Stomach smooth muscle (tissue), 2 donors: ENCODE measurements around the gene RECK.
"Not testable (repeated sequence)": the region's sequence is repeated elsewhere in the genome, so short reads cannot be mapped to it uniquely, and the experiment has no call there.

Experiments used
- H3K27ac ChIP-seq: one replicate; pipeline ENCODE4 v1.7.0; 2013; ENCODE audit warnings: mild to moderate bottlenecking, low read length, inconsistent platforms
- H3K27me3 ChIP-seq, 2 donors: one replicate each; pipeline ENCODE4 v1.7.0; 2013; ENCODE audit warnings: low read length in 2 of 2; ENCODE audit not compliant: insufficient read depth in 2 of 2, control insufficient read depth in 1 of 2
- H3K36me3 ChIP-seq, 2 donors: one replicate each; pipeline ENCODE4 v1.7.0; 2013; ENCODE audit warnings: low read length in 2 of 2; ENCODE audit not compliant: control insufficient read depth in 2 of 2, insufficient read depth in 2 of 2
- H3K4me1 ChIP-seq: one replicate; pipeline ENCODE4 v1.7.0; 2013; ENCODE audit warnings: low read length; ENCODE audit not compliant: control insufficient read depth, insufficient read depth
- H3K4me3 ChIP-seq, 2 donors: one replicate each; pipeline ENCODE4 v1.7.0; 2013; ENCODE audit warnings: low read length in 2 of 2
- H3K9ac ChIP-seq, 2 donors: one replicate each; pipeline ENCODE4 v1.7.0; 2013; ENCODE audit warnings: low read length in 2 of 2, mild to moderate bottlenecking in 1 of 2
- H3K9me3 ChIP-seq, 2 donors: one replicate each; pipeline ENCODE4 v1.7.0; 2013; ENCODE audit warnings: low read length in 2 of 2; ENCODE audit not compliant: control insufficient read depth in 2 of 2
- donor health status: healthy.
- donor health status: Pancreatic carcinoma.

The RECK gene

DNA sequence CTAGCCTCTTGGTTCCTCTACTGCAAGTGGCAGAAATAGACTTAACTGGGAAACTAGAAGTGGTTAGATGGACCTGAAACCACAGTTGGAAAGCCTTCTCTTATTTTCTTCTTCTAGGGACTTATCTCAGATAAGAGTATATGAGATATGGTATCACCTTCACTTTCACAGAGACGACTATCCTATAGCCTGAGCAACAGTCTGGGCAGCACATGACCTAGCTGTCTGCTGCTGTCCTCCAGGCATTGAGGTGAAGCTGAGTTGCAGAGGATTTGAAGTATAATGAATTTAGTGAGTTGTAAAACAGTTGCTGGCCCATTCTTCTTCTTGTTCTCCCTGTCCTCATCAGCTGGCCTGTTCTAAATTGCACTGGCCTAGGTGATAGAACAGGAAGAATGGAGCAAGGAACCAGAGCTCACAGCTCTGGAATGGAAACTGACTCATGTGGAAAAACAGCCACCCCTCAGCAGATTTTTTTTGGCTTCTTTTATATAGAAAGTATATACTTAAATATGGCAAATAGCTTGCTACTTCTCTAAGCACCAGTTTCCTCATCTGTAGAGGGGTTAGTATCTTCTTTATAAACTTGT, 27.8 kb downstream of the RECK start:
- Histone ChIP-seq H3K4me3 (no peak overlapping the region), H3K36me3 (peaks cover 0 to 11% of the 10 kb centered on the region in 2 donors), H3K27ac (no peak overlapping the region), H3K9ac (no peak overlapping the region), H3K27me3 (no peaks in the 10 kb centered on the region), H3K4me1 (no peaks in the 10 kb centered on the region), H3K9me3 (no peaks in the 10 kb centered on the region)

DNA sequence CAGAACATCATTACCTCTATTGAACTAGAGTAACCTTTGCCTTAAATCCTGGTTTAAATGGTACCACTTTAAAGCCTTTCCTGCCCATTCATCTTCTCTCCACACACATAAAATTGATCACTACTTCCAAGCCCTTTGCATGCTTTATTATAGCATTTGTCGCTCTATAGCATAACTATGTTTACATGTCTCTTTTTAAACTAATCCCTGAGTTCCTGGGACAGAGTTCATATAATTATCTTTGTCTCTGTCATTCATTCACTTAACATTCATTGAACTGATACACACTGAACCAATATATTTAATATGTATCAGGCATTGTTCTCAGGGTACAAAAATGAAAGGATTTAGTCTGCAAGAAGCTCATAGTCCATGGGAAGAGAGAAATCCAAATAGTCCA, 37.3 kb downstream of the RECK start:
- H3K36me3 ChIP-seq, result no peaks in the 10 kb centered on the region
- H3K27ac ChIP-seq, result peak overlapping the region; percentile 26
- H3K4me1 ChIP-seq, result peaks cover 8% of the 10 kb centered on the region
- no peaks in the 10 kb centered on the region for H3K27me3 ChIP-seq
- H3K4me3 ChIP-seq, result no peak overlapping the region
- H3K9me3 ChIP-seq, result no peaks in the 10 kb centered on the region
- H3K9ac ChIP-seq, result no peak overlapping the region

DNA sequence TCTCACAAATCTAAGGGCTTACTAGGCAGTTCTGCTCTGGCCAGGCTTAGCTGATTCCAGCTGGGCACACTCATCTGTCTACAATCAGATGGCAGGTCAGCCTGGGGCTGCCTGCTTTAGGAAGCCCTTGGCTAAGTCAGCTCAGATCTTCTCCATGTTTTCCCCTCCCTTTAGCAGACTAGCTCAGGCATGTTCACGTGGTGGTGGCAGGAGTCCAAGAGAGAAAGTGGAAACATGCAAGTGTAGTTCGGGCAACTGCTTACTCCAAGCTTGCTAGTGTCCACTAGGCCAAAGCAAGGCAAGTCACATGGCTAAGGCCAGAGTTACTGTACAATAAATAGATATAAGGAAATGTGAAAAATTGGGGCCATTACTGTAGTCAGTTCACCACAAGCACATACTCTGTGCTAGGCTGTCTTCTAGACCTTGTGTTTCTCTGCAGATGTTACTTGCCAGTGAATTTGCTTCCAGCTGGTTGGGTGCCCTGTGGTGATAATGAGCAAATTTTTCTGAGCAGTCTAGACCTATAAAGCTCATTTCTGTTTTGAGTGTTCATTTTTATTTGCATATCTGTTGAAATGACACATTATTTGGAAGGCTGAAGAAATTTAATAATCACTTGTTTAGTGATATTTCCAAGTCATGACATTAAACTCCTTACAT, 38.3 kb downstream of the RECK start:
- Histone ChIP-seq H3K9ac (no peak overlapping the region), H3K4me3 (no peak overlapping the region), H3K27ac (peak overlapping the region; percentile 26), H3K36me3 (no peaks in the 10 kb centered on the region), H3K9me3 (no peaks in the 10 kb centered on the region), H3K27me3 (no peaks in the 10 kb centered on the region), H3K4me1 (peaks cover 8% of the 10 kb centered on the region)

DNA sequence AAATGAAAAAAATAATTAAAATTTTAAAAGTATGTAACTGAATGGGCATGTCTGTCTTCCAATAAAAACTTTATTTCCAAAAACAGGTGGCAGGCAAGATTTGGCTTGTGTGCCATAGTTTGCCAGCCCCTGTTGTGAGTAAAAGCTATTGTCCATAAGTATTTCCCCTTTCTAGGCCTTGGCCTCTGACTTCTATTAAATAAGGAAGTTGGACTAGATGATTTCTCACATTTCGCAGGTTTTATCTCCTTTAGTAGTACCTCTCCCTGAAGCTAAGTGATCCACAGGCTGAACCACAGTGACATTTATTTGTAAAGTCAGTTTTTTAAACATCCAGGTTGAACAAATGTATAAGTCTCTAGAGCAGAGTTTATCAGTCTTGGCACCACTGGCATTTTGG, 41.3 kb downstream of the RECK start:
- no peaks in the 10 kb centered on the region for H3K9me3 ChIP-seq
- peaks cover 0 to 5% of the 10 kb centered on the region in 2 donors for H3K36me3 ChIP-seq
- no peaks in the 10 kb centered on the region for H3K27me3 ChIP-seq
- no peak overlapping the region for H3K9ac ChIP-seq
- H3K27ac ChIP-seq, result no peak overlapping the region
- H3K4me1 ChIP-seq, result peaks cover 8% of the 10 kb centered on the region
- no peak overlapping the region for H3K4me3 ChIP-seq

DNA sequence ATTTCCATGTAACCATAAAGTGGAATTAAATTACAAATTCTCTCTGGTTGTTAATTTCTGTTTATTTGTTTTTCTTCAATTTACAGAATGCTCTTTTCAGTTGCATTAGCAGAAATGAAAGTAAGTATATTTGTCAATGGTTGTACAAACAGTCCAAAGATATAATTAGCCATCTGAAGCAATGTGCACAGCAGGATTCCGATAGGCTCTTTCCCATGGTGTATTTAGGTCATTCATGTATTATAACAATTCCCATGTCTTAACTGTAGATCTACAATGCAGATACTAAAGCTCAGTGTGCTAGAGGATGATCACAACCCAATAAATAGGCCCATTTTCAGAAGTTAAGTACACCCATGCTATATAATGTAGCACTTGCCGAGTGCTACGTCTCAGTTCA, 43.8 kb downstream of the RECK start:
- peaks cover 0 to 5% of the 10 kb centered on the region in 2 donors for H3K36me3 ChIP-seq
- H3K4me1 ChIP-seq, result no peaks in the 10 kb centered on the region
- H3K4me3 ChIP-seq, result no peak overlapping the region
- no peaks in the 10 kb centered on the region for H3K9me3 ChIP-seq
- no peak overlapping the region for H3K9ac ChIP-seq
- H3K27me3 ChIP-seq, result no peaks in the 10 kb centered on the region
- H3K27ac ChIP-seq, result no peak overlapping the region

DNA sequence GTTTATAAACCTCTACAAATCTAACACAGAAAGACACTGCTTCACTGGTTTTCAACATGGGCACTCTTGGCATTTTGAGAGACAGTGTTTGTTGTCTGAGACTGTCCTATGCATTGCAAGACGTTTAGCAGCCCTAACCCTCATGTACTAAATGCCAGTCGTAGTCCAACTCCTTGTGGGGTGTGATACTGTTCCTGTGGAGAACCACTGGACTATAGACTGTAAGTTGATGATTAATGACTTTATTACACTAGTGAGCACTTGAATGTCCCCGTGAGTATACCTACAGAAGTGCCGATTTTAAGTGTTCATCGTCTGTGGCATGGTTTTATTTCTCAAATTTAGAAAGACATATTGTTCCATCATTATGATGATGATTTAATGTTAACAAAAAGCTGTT, 46.2 kb downstream of the RECK start:
- Histone ChIP-seq H3K4me3 (no peak overlapping the region), H3K9ac (no peak overlapping the region), H3K27me3 (no peaks in the 10 kb centered on the region), H3K9me3 (no peaks in the 10 kb centered on the region), H3K36me3 (peaks cover 3 to 5% of the 10 kb centered on the region in 2 donors), H3K4me1 (no peaks in the 10 kb centered on the region), H3K27ac (no peak overlapping the region)

DNA sequence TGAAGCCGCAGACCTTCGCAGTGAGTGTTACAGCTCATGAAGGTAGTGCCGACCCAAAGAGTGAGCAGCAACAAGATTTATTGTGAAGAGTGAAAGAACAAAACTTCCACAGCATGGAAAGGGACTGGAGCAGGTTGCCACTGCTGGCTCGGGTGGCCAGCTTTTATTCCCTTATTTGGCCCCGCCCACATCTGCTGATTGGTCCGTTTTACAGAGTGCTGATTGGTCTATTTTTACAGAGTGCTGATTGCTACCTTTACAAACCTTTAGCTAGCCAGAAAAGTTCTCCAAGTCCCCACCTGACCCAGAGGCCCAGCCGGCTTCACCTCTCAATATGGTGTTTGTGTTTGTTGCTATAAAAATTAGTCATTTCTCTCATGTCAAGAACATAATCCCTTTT, 49.7 kb downstream of the RECK start:
- H3K4me1 ChIP-seq, result no peaks in the 10 kb centered on the region
- H3K27ac ChIP-seq, result no peak overlapping the region
- H3K9me3 ChIP-seq, result no peaks in the 10 kb centered on the region
- peaks cover 3% of the 10 kb centered on the region in 2 donors for H3K36me3 ChIP-seq
- H3K9ac ChIP-seq, result no peak overlapping the region
- no peaks in the 10 kb centered on the region for H3K27me3 ChIP-seq
- H3K4me3 ChIP-seq, result no peak overlapping the region

DNA sequence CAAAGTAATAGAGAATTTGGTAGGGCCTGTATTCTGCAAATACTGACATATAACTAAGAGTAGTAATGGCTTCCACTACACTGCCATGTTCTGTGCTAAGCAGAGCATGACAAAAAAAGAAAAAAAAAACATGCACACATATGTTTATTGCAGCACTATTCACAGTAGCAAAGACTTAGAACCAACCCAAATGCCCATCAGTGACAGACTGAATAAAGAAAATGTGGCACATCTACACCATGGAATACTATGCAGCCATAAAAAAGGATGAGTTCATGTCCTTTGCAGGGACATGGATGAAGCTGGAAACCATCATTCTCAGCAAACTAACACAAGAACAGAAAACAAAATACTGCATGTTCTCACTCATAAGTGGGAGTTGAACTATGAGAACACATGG, 50.3 kb downstream of the RECK start:
- H3K27ac ChIP-seq, H3K4me1 ChIP-seq, H3K27me3 ChIP-seq, H3K9me3 ChIP-seq, H3K36me3 ChIP-seq, H3K9ac ChIP-seq, H3K4me3 ChIP-seq: not testable (repeated sequence)

DNA sequence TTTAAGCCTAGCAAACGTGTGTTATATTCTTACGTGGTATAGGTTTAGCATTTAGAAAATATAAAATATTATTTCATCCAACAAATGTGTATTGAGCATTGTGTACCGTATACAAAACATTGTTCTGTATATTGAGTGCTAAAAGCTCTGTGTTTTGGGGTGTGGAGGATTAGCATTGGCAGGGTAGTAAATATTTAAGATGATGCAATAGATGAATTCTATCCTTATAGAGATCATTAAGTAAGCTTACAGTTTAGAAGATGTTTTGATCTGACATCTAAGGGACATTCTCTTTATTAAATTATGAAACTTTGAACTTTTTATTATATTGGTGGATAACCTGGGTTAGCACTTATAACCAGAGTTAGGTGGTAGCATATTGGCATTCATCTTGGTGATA, 51.3 kb downstream of the RECK start:
- peaks cover 0 to 3% of the 10 kb centered on the region in 2 donors for H3K36me3 ChIP-seq
- no peak overlapping the region for H3K27ac ChIP-seq
- no peaks in the 10 kb centered on the region for H3K9me3 ChIP-seq
- H3K9ac ChIP-seq, result no peak overlapping the region
- H3K4me3 ChIP-seq, result no peak overlapping the region
- H3K27me3 ChIP-seq, result no peaks in the 10 kb centered on the region
- no peaks in the 10 kb centered on the region for H3K4me1 ChIP-seq

DNA sequence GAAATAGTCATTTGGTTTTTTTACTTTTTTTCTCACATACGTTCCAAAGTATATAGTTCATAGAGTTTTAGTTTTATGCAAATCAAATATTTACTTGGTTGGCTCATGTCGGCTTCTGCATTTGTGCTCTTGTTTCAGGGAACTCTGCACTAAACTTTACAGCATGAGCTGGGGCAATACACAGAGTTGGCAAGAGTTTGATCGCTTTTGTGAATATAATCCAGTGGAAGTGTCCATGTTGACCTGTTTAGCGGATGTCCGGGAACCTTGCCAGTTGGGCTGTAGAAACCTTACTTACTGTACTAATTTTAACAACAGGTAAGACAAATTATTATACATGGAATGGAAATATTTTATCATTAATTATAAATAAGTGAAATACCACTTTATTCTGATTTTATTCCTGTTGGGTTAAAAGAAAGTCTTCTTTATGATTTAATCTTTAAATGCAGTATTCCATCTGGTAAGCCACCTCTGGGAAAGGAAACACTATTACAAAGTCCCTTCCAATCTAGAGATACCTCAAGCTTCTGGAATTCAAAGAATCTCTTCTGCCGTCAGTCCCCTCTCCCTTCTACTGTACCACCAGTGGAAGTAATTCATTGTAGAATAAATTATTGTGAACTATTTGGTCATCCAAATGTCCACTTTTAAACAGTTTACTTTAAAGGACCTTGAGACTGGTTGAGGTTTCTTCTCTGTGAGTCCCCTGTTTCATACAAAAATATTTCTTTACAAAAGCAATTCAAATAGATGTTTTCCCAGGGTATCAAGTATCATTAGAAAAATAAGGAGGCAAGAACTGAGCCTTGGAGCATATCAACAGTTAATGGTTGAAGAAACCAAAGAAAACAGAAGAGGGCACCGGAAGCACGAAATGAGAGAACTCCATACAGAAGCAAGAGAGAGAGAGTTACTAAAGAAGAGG, 54.6 kb downstream of the RECK start:
- Histone ChIP-seq H3K4me1 (no peaks in the 10 kb centered on the region), H3K4me3 (no peak overlapping the region), H3K27ac (no peak overlapping the region), H3K9ac (no peak overlapping the region), H3K36me3 (peaks cover 0 to 3% of the 10 kb centered on the region in 2 donors), H3K27me3 (no peaks in the 10 kb centered on the region), H3K9me3 (no peaks in the 10 kb centered on the region)
